Lung (tissue), 12 donors: ENCODE measurements around the gene SSC5D. TPM values are rescaled to one million over a fixed set of nuclear protein-coding genes. Genes with fewer than 3 reads are reported as not detected.

Experiments
- ATAC-seq: fragments of 200-7000 bp; cut with Tn5 transposase; one replicate; pipeline ENCODE4 v1.9.1; 2020; ENCODE audit warnings: moderate number of reproducible peaks; ENCODE audit not compliant: insufficient read depth, low FRiP score
- DNase-seq, 3 donors: peaks; one replicate each; pipeline ENCODE4 v3.0.0-alpha.2; 2013 to 2017
- H3K27ac ChIP-seq, 2 donors: one replicate each; pipeline ENCODE4 v1.5.1; 2013; ENCODE audit warnings: mild to moderate bottlenecking in 2 of 2, moderate library complexity in 2 of 2, control low read depth in 1 of 2, inconsistent platforms in 1 of 2, low read depth in 1 of 2, low read length in 1 of 2
- H3K27me3 ChIP-seq, 3 donors: one replicate each; pipeline ENCODE4 v1.5.1; 2013; ENCODE audit warnings: low read length in 2 of 3; ENCODE audit not compliant: control insufficient read depth in 3 of 3, insufficient read depth in 3 of 3
- H3K36me3 ChIP-seq, 4 donors: one replicate each; pipeline ENCODE4 v1.5.1; 2013; ENCODE audit warnings: low read length in 4 of 4, mild to moderate bottlenecking in 1 of 4, moderate library complexity in 1 of 4; ENCODE audit not compliant: control insufficient read depth in 4 of 4, insufficient read depth in 4 of 4
- H3K4me1 ChIP-seq, 5 donors: one replicate each; pipeline ENCODE4 v1.5.1; 2013; ENCODE audit warnings: low read length in 5 of 5, mild to moderate bottlenecking in 2 of 5, moderate library complexity in 1 of 5; ENCODE audit not compliant: control insufficient read depth in 5 of 5, insufficient read depth in 5 of 5
- H3K4me3 ChIP-seq: one replicate; pipeline ENCODE4 v1.5.1; 2013; ENCODE audit warnings: mild to moderate bottlenecking, control low read depth, moderate library complexity
- H3K9ac ChIP-seq, 2 donors: one replicate each; pipeline ENCODE4 v1.5.1; 2013; ENCODE audit warnings: low read length in 2 of 2, control low read depth in 1 of 2; ENCODE audit not compliant: insufficient read depth in 1 of 2
- H3K9me3 ChIP-seq, 4 donors: one replicate each; pipeline ENCODE4 v1.5.1; 2013; ENCODE audit warnings: low read length in 3 of 4, mild to moderate bottlenecking in 1 of 4, moderate library complexity in 1 of 4; ENCODE audit not compliant: control insufficient read depth in 4 of 4, insufficient read depth in 3 of 4
- CTCF ChIP-seq: IDR thresholded peaks from 2 replicates; pipeline ENCODE4 v1.5.1; 2012; ENCODE audit warnings: mild to moderate bottlenecking; ENCODE audit errors: control extremely low read depth, extremely low read depth
- WGBS, 2 donors: extraction: QIAGEN DNeasy Blood & Tissue Kit; methylation state at CpG; one replicate each; pipeline ENCODE4 v1.1.7; 2013; 5-methylcytosine and 5-hydroxymethylcytosine counted together
- polyA plus RNA-seq, 2 donors: library from polyadenylated mRNA; stranded (reverse); fragments of 200-250 nt; gene quantifications; one replicate each; pipeline ENCODE4 v1.2.1, GENCODE V29; 2013
- total RNA-seq, 2 donors: library from RNA; depleted of rRNA in 1 of 2; stranded (reverse); fragments of >200 nt in 1 of 2; gene quantifications; one replicate each; pipeline ENCODE4 v1.2.1, GENCODE V29; 2014 to 2021
- donor health status: control.
- donor health status: control.
- donor health status: Bipolar disorder and iron deficiency.
- donor health status: healthy.
- donor health status: DM: yes; HTN: yes; CAD: no.

Gene SSC5D
- total and polyA plus RNA-seq, 4 donors = 0.66 to 8.4 (median 4.4) TPM

- H3K9ac ChIP-seq = no peak overlapping the region
- TF ChIP-seq CTCF = no peak
- no peak overlapping the region for H3K4me3 ChIP-seq
- no peak for ATAC-seq
- DNase-seq = no peak
- H3K9me3 ChIP-seq = no peaks in the 10 kb centered on the region
- no peaks in the 10 kb centered on the region for H3K36me3 ChIP-seq
- H3K4me1 ChIP-seq = peaks cover 0 to 10% (median 0%) of the 10 kb centered on the region in 5 donors
- H3K27ac ChIP-seq = no peak overlapping the region
- WGBS, 2 donors = 86 to 87% methylated on average over 13 of the region's 13 CpGs
- H3K27me3 ChIP-seq = no peaks in the 10 kb centered on the region
These were observed 17.0 kb upstream of the SSC5D start for GRCh38 chr19:55471266-55471665.

- H3K4me3 ChIP-seq = no peak overlapping the region
- H3K4me1 ChIP-seq = peaks cover 0 to 10% (median 0%) of the 10 kb centered on the region in 5 donors
- DNase-seq (no peak), ATAC-seq (no peak)
- H3K27me3 ChIP-seq = no peaks in the 10 kb centered on the region
- WGBS, 2 donors = 73 to 84% methylated on average over 8 of the region's 8 CpGs
- no peaks in the 10 kb centered on the region for H3K9me3 ChIP-seq
- no peak overlapping the region for H3K27ac ChIP-seq
- H3K36me3 ChIP-seq = no peaks in the 10 kb centered on the region
- H3K9ac ChIP-seq = no peak overlapping the region
- no peak for TF ChIP-seq CTCF
These were observed 15.8 kb upstream of the SSC5D start for GRCh38 chr19:55472463-55472862.

- WGBS, 2 donors = 78 to 81% methylated on average over 16 of the region's 16 CpGs
- no peak overlapping the region for H3K9ac ChIP-seq
- DNase-seq (no peak), ATAC-seq (no peak)
- H3K4me3 ChIP-seq = no peak overlapping the region
- TF ChIP-seq CTCF = no peak
- no peak overlapping the region for H3K27ac ChIP-seq
- no peaks in the 10 kb centered on the region for H3K27me3 ChIP-seq
- H3K9me3 ChIP-seq = no peaks in the 10 kb centered on the region
- H3K4me1 ChIP-seq = peaks cover 0 to 14% (median 4%) of the 10 kb centered on the region in 5 donors
- no peaks in the 10 kb centered on the region for H3K36me3 ChIP-seq
These were observed 14.8 kb upstream of the SSC5D start for GRCh38 chr19:55473225-55474012.
